SU-DHL-6 (cell line): Measurements from ENCODE around the gene FZD10.

Experiments used
- H2AFZ ChIP-seq: fragments of 200-600 bp; sonication (generic); 2 replicates; pipeline ENCODE4 v1.6.1; 2014; ENCODE audit warnings: low read depth, mild to moderate bottlenecking, moderate library complexity, mixed read lengths, antibody characterized with exemption, low read length; ENCODE audit not compliant: severe bottlenecking
- H3F3A ChIP-seq: fragments of 200-600 bp; shearing (Covaris generic); 2 replicates; pipeline ENCODE4 v1.6.0; 2016; ENCODE audit warnings: antibody characterized with exemption, mild to moderate bottlenecking; ENCODE audit not compliant: insufficient read depth
- H3K27ac ChIP-seq: fragments of 200-600 bp; sonication (generic); 2 replicates; pipeline ENCODE4 v1.5.1; 2016; ENCODE audit warnings: low read depth, mild to moderate bottlenecking, low read length, moderate library complexity, mixed read lengths
- H3K27me3 ChIP-seq: fragments of 200-600 bp; sonication (generic), shearing (Covaris generic); 2 replicates; pipeline ENCODE4 v1.6.0; 2014; ENCODE audit warnings: mild to moderate bottlenecking, low read length
- H3K36me3 ChIP-seq: fragments of 200-600 bp; sonication (generic); 2 replicates; pipeline ENCODE4 v1.6.1; 2014; ENCODE audit warnings: mild to moderate bottlenecking, low read length, mixed read lengths
- H3K4me2 ChIP-seq: fragments of 300-600, 200-600 bp; shearing (Covaris generic), sonication (generic); 2 replicates; pipeline ENCODE4 v1.6.0; 2014; ENCODE audit warnings: low read length, low read depth, mild to moderate bottlenecking; ENCODE audit not compliant: poor library complexity, severe bottlenecking
- H3K4me3 ChIP-seq: fragments of 200-600 bp; sonication (generic); 2 replicates; pipeline ENCODE4 v1.5.1; 2014; ENCODE audit warnings: antibody characterized with exemption, low read length, mild to moderate bottlenecking, mixed read lengths; ENCODE audit not compliant: insufficient read depth, poor library complexity, severe bottlenecking
- H3K79me2 ChIP-seq: fragments of 200-600 bp; sonication (generic); 2 replicates; pipeline ENCODE4 v1.6.1; 2014; ENCODE audit warnings: mild to moderate bottlenecking, low read length, moderate library complexity; ENCODE audit not compliant: insufficient read depth
- H3K9ac ChIP-seq: fragments of 200-600 bp; sonication (generic); 2 replicates; pipeline ENCODE4 v1.7.0; 2014; ENCODE audit warnings: mild to moderate bottlenecking, low read length
- H3K9me2 ChIP-seq: fragments of 200-600 bp; sonication (generic); replicated peaks from 2 replicates; pipeline ENCODE4 v1.6.1; 2014; ENCODE audit warnings: low read length; ENCODE audit not compliant: insufficient read depth
- H3K9me3 ChIP-seq: fragments of 200-600 bp; sonication (generic); 2 replicates; pipeline ENCODE4 v1.6.1; 2014; ENCODE audit warnings: low read length, mixed read lengths; ENCODE audit not compliant: insufficient read depth
- H4K20me1 ChIP-seq: fragments of 200-600 bp; sonication (generic); 2 replicates; pipeline ENCODE4 v1.6.1; 2014; ENCODE audit warnings: low read depth, mild to moderate bottlenecking, antibody characterized with exemption, low read length, moderate library complexity, mixed read lengths
- CTCF ChIP-seq: fragments of 200-600 bp; sonication (generic); IDR thresholded peaks from one replicate; pipeline ENCODE4 v1.5.1; 2017; ENCODE audit warnings: antibody characterized with exemption, mild to moderate bottlenecking, low read length, moderate library complexity; ENCODE audit not compliant: insufficient read depth, poor library complexity, severe bottlenecking
- EZH2phosphoT487 ChIP-seq: fragments of 200-600 bp; sonication (generic), shearing (Covaris generic); conservative IDR thresholded peaks from 2 replicates; pipeline ENCODE4 v1.6.1; 2018; ENCODE audit warnings: mild to moderate bottlenecking, antibody characterized with exemption, low read length, moderate library complexity, mixed read lengths

Gene FZD10

GRCh38 chr12:130131801-130132200, 30.5 kb upstream of the FZD10 start:
- no peak for TF ChIP-seq CTCF
- no peak for TF ChIP-seq EZH2phosphoT487
- H3K9me3 ChIP-seq, result no peaks in the 10 kb centered on the region

GRCh38 chr12:130132831-130133511, 29.3 kb upstream of the FZD10 start:
- H3K4me3 ChIP-seq, result no peak overlapping the region
- H3K9me3 ChIP-seq, result no peaks in the 10 kb centered on the region
- no peak overlapping the region for H3K9ac ChIP-seq
- no peaks in the 10 kb centered on the region for H3K79me2 ChIP-seq
- no peaks in the 10 kb centered on the region; the same call in 1 of the 2 replicates for H3K27me3 ChIP-seq
- H3K4me2 ChIP-seq, result no peak overlapping the region
- H4K20me1 ChIP-seq, result no peaks in the 10 kb centered on the region
- H3K27ac ChIP-seq, result no peak overlapping the region
- H3F3A ChIP-seq, result no peaks in the 10 kb centered on the region
- no peaks in the 10 kb centered on the region for H3K36me3 ChIP-seq
- TF ChIP-seq CTCF, result no peak
- H3K9me2 ChIP-seq, result no peaks in the 10 kb centered on the region
- H2AFZ ChIP-seq, result no peak overlapping the region

More at GRCh38 chr12:130131801-130132200, 30.5 kb upstream of the FZD10 start:
- no peaks in the 10 kb centered on the region for H4K20me1 ChIP-seq
- H3K4me2 ChIP-seq, result no peak overlapping the region
- H3K9me2 ChIP-seq, result no peaks in the 10 kb centered on the region
- no peak overlapping the region for H2AFZ ChIP-seq
- no peak overlapping the region for H3K4me3 ChIP-seq
- no peaks in the 10 kb centered on the region for H3F3A ChIP-seq
- H3K27me3 ChIP-seq, result no peaks in the 10 kb centered on the region; the same call in 1 of the 2 replicates
- no peaks in the 10 kb centered on the region for H3K79me2 ChIP-seq
- H3K9ac ChIP-seq, result no peak overlapping the region
- H3K27ac ChIP-seq, result no peak overlapping the region
- no peaks in the 10 kb centered on the region for H3K36me3 ChIP-seq

GRCh38 chr12:130133851-130134562, 28.3 kb upstream of the FZD10 start:
- Histone ChIP-seq H3K27me3 (no peaks in the 10 kb centered on the region; the same call in 1 of the 2 replicates), H3K9me3 (no peaks in the 10 kb centered on the region), H2AFZ (no peak overlapping the region), H3K9ac (no peak overlapping the region), H4K20me1 (no peaks in the 10 kb centered on the region), H3K27ac (no peak overlapping the region), H3K9me2 (no peaks in the 10 kb centered on the region), H3K4me3 (no peak overlapping the region), H3K79me2 (no peaks in the 10 kb centered on the region), H3K36me3 (no peaks in the 10 kb centered on the region), H3F3A (no peaks in the 10 kb centered on the region), H3K4me2 (no peak overlapping the region)
- no peak for TF ChIP-seq EZH2phosphoT487
- no peak for TF ChIP-seq CTCF
